Testis (tissue), 2 donors: ENCODE results near the gene TAPBPL.

Source experiments
- CTCF ChIP-seq, 3 experiments: fragments of 450-650 bp in 2 of 3; fragments of 200-600 bp in 1 of 3; sonication (generic) in 1 of 3; IDR thresholded peaks; one replicate each; pipeline ENCODE4 v1.5.1; 2016 to 2019; ENCODE audit warnings: antibody characterized with exemption in 3 of 3, mild to moderate bottlenecking in 2 of 3, moderate library complexity in 1 of 3
- POLR2A ChIP-seq: fragments of 450-650 bp; IDR thresholded peaks from one replicate; pipeline ENCODE4 v1.6.1; 2017; ENCODE audit warnings: antibody characterized with exemption, mild to moderate bottlenecking, moderate library complexity

GRCh38 chr12:6472491-6472890, 20.6 kb downstream of the TAPBPL start:
- TF ChIP-seq CTCF (IDR thresholded peaks at IDR 0.05) (no peak), POLR2A (no peak)
